ENCODE results near the gene LIME1. TPM values are rescaled to one million over a fixed set of nuclear protein-coding genes. Genes with fewer than 3 reads are reported as not detected.

Gene LIME1
- total RNA-seq, 4 donors from 2014 or later = 8.7 to 25.0 (median 11.5) TPM

DNA sequence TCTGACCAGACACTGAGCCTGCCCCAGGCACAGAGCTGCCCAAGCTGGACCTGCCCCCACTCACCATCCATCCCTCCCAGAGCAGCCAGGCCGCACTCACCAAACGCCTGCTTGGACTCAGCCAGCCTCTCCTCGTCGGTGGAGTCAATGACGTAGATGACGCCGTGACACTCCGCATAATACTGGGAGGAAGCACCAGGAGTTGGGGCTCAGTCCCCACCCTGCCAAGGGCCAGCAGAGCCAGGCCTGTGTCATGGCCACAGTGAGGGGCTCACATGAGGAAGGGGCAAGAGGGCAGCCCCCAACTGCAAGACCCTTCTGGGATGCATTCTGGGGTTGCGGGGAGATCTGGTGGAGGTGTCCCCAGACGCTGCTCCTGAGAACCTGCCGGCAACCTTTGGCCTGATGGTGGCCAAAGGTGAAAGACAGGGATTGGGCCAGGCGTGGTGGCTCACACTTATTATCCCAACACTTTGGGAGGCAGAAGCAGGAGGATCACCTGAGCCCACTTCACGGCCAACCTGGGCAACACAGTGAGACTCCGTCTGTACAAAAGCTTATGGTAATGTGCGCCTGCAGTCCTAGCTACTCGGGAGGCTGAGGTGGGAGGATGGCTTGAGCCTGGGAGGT is 34.3 kb upstream of the LIME1 start:
- Histone ChIP-seq H3K4me3 (replicated peaks in 1 of 3) (no peak overlapping the region), H3K27ac (no peak overlapping the region), H3K27me3 (no peaks in the 10 kb centered on the region), H3K4me1 (peaks cover 12 to 31% of the 10 kb centered on the region in 2 donors), H3K9me3 (no peaks in the 10 kb centered on the region), H3K36me3 (peaks cover 0 to 14% of the 10 kb centered on the region in 2 donors)
- 87 to 93% methylated on average over 8 to 16 of the region's 16 CpGs for WGBS, 2 donors
- intact Hi-C loops (cut with DNase I) = no loop called here
- no peak for DNase-seq
- TF ChIP-seq, protein P1, sequence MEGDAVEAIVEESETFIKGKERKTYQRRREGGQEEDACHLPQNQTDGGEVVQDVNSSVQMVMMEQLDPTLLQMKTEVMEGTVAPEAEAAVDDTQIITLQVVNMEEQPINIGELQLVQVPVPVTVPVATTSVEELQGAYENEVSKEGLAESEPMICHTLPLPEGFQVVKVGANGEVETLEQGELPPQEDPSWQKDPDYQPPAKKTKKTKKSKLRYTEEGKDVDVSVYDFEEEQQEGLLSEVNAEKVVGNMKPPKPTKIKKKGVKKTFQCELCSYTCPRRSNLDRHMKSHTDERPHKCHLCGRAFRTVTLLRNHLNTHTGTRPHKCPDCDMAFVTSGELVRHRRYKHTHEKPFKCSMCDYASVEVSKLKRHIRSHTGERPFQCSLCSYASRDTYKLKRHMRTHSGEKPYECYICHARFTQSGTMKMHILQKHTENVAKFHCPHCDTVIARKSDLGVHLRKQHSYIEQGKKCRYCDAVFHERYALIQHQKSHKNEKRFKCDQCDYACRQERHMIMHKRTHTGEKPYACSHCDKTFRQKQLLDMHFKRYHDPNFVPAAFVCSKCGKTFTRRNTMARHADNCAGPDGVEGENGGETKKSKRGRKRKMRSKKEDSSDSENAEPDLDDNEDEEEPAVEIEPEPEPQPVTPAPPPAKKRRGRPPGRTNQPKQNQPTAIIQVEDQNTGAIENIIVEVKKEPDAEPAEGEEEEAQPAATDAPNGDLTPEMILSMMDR (IDR thresholded peaks at IDR 0.05) = no peak
- TF ChIP-seq POLR2A (IDR thresholded peaks at IDR 0.05) = no peak

DNA sequence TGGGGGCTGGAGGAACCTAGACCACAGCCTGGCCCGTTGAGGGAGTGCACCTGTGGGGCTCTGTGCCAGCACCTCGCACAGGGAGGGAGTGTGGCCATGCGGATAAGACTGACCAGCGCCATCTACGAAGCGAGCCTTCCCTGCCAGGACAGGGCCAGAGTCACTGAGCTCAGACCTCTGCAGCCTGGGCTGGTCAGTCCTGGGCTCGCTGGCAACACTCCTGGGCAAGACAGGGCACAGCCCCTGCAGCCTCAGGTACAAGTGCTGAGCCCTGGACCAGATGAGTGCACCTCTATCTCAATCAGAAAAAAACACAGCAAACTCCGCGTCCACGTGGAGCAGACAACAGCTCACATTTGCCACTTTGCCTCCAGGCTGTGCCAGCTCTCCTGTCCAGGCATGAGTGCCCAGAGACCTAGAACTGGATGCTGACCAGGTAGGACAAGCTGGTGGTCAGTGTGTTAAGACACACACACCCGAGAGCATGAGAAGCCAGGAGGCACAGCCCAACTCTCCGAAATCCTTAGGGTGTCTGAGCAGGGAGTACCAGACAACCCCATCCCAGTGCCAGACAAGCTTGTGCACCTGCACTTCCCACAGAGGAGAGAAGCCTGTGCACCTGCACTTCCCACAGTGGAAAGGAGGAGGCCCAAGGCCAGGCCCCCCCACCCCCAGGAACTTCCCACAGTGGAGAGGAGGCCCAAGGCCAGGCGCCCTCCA is 33.6 kb upstream of the LIME1 start:
- intact Hi-C loops (cut with DNase I) = no loop called here
- no peak for TF ChIP-seq POLR2A (IDR thresholded peaks at IDR 0.05)
- TF ChIP-seq, protein P1 (IDR thresholded peaks at IDR 0.05) = no peak
- Histone ChIP-seq H3K36me3 (peaks cover 0 to 14% of the 10 kb centered on the region in 2 donors), H3K27me3 (no peaks in the 10 kb centered on the region), H3K9me3 (no peaks in the 10 kb centered on the region), H3K27ac (no peak overlapping the region), H3K4me3 (replicated peaks in 1 of 3) (no peak overlapping the region), H3K4me1 (peaks cover 11 to 28% of the 10 kb centered on the region in 2 donors)
- 77 to 86% methylated on average over 6 to 10 of the region's 13 CpGs for WGBS, 2 donors
- DNase-seq = no peak

DNA sequence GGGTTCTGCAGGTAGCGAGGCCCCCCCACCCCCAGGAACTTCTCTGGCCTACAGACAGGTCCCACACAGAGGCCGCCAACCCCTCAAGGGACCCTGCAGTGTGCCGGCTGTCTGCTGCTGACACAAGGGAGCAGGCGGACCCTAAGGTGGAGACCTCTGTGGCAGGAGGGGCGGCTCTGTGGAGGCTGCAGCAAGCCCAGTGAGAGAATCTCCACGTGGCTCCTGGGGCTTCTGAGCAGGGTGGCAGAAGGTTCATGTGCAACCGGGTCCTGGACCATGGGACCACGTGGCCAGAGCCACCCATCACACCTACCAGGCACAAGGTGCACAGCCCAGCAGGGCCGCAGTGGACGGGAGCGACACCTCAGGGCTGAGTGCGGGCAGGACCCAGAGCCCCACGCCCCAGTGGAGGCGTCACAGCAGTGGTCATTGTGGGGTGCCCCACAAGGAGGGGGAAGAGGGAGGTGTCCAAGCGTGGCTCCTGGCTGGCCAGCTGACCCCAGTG is 32.9 kb upstream of the LIME1 start:
- Histone ChIP-seq H3K9me3 (no peaks in the 10 kb centered on the region), H3K27me3 (no peaks in the 10 kb centered on the region), H3K27ac (no peak overlapping the region), H3K36me3 (peaks cover 0 to 14% of the 10 kb centered on the region in 2 donors), H3K4me1 (peaks cover 13 to 25% of the 10 kb centered on the region in 2 donors), H3K4me3 (replicated peaks in 1 of 3) (no peak overlapping the region)
- intact Hi-C loops (cut with DNase I) = no loop called here
- no peak for DNase-seq
- 90 to 92% methylated on average over 2 to 5 of the region's 15 CpGs for WGBS, 2 donors
- TF ChIP-seq POLR2A (IDR thresholded peaks at IDR 0.05) = no peak
- TF ChIP-seq, protein P1 (IDR thresholded peaks at IDR 0.05) = no peak

DNA sequence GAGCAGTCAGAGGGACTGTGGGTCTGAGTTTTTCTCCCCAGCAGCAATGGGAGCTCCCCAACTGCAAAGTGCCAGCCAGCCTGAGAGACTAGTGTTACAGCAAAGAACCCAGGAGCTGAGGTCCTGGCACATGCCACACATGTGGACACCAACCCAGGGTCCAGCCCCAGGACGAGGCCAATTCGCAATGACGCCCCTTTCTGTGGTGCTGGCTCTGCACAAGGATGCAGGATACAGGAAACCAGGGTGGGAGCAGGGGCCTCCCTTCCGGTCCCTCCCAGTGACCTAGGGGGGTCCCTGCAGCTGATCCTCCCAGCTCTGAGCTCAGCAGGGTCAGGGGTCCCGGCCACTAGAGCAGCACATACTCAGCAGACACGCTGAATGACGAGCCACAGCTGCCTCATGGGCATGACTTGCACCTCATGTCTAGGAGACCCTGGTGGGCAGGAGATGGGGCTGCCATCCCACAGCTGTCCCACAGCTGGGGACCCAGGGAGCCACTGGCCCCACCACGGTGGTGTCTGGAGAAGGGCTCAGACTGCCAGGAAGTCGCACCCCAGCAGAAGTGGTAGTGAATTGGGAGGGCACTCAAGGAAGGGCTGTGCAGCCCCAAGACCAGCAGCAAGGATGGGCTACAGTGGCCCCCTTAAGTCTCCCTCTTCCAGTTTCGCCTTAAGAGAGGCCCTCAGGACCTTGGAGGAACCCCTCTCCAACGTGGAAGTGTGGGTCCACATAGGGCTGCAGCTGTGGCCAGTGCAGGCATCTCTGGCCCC is 32.3 kb upstream of the LIME1 start:
- no peak overlapping the region for H3K27ac ChIP-seq
- no peak for DNase-seq
- H3K36me3 ChIP-seq = peaks cover 0 to 15% of the 10 kb centered on the region in 2 donors
- no peak for TF ChIP-seq POLR2A (IDR thresholded peaks at IDR 0.05)
- TF ChIP-seq, protein P1 (IDR thresholded peaks at IDR 0.05) = no peak
- peaks cover 18 to 25% of the 10 kb centered on the region in 2 donors for H3K4me1 ChIP-seq
- WGBS, 2 donors = 85 to 100% methylated on average over 1 to 5 of the region's 11 CpGs
- intact Hi-C loops (cut with DNase I) = no loop called here
- H3K9me3 ChIP-seq = no peaks in the 10 kb centered on the region
- no peak overlapping the region for H3K4me3 ChIP-seq (replicated peaks in 1 of 3)
- H3K27me3 ChIP-seq = no peaks in the 10 kb centered on the region
